NCI-H1092 (cell line): ENCODE measurements around the gene KRT79.

ENCODE experiments used
- DNase-seq: peaks from one replicate; lab custom pipeline; 2025; lab: John Stamatoyannopoulos, UW

Gene KRT79

GRCh38 chr12:52791271-52792184, 42.6 kb downstream of the KRT79 start:
- no peak for DNase-seq

DNA sequence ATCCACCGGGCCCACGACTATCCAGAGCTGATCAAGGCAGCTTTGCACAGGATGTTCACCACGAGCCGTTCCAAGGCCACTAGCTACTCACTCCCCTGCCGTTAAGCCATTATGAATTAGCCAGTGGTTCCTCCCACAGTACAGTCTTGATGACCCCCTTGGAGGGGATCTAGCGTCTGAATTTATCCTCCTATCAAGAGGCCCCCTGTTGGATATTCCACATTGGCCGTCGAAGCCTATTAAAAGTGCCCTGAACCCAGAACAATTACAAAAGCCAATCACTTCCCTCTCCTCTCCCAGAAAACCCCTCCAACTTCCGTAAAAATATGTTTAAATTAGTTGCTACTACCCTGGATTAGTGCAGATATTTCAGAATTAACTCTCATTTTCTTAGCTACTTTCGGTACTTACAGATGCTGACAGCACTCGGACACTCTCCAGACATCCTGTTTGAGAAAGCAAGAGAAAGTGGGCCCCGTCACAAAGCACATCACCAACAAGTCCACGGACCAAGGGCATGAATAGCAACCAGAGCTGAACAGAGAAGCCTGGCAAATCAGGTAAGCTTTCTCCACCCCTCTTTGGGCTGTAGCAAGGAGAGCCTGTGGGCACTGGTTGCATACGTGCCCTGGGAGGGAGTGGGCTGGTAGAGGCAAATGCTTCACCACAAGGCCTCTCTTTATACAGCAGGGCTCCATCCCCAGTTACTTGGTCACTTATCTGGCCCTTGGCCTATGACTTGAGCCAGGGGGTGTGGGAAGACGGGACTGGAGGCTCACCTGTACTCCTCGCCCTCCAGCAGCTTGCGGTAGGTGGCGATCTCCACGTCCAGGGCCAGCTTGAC, 43.5 kb downstream of the KRT79 start:
- DNase-seq: no peak

- no peak for DNase-seq
Observed at GRCh38 chr12:52789637-52790426, 44.3 kb downstream of the KRT79 start.

GRCh38 chr12:52788876-52789636, 45.1 kb downstream of the KRT79 start:
- no peak for DNase-seq

- no peak for DNase-seq
Observed at GRCh38 chr12:52788192-52788875, 45.8 kb downstream of the KRT79 start.

- DNase-seq: no peak
Observed at GRCh38 chr12:52787324-52788191, 46.6 kb downstream of the KRT79 start.

DNA sequence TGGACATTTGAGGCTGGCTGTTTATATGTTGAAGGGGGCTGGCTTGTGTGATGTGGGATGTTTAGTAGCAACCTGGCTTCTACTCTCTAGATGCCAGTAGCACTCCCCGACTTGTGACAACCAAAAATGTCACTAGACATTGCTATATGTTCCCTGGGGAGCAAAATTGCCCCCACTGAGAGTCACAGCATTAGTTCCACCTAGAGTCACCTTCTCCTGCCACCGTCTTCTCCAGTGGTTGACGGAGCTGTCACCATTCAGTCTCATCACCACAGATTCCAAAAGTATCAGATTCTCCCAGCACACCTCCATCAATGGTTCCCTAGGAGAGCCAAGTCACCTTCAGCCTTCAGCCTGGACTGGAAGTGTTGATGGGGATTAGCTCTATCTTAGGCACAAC, 49.2 kb downstream of the KRT79 start:
- no peak for DNase-seq

- DNase-seq: no peak
Observed at GRCh38 chr12:52783563-52784316, 50.4 kb downstream of the KRT79 start.

GRCh38 chr12:52782502-52782901, 51.6 kb downstream of the KRT79 start:
- no peak for DNase-seq

DNA sequence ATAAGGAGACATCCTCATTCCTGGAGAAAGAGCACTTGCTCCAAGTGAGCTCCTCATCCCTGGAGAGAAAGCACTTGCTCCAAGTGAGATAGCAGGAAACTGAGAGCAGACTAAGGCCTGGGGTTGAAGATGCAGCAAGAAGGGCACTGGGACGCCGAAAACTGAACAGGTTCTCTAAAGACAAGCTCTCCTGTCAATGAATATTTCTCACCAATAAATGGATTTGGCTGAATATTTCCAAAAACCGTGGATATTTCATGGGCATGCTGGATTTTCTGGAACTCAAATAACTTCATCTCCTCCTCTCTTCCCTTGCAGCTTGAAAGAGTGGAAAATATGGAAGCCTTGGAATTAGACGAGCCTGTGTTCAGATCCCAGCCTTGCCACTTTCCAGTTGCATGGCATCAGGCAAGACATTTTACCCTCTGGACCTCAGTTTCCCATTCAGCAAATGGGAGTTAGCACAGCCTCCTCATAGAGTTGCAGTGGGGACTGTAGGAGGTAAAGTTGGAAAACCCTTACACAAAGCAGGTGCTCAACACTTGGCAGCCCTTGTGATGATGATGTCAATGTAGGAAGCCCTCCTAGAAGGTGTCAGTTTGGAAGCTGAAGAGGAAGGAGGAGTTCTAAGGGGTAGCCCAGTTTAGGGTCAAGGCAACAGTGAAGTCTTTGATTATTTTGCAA, 52.6 kb downstream of the KRT79 start:
- no peak for DNase-seq

GRCh38 chr12:52779914-52780313, 54.2 kb downstream of the KRT79 start:
- DNase-seq: no peak

DNA sequence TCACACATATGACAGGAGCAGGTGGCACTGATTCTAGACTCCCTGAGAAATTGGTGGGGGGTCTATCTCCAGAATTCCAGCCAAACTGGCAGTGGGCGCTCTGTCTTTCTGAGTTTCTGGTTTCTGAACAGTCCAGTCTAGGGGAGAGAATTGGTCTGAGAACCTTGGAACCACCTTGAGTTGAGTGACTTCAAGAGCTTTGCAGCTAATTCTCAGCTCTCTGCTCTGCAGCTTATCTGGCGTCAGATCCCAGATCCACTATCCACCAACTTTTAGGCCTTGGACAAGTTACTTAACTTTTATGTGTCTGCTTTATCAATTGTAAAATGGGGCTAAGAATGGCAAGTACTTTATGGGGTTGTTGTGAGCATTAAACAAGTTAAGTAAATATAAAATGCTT, 55.3 kb downstream of the KRT79 start:
- no peak for DNase-seq

- no peak for DNase-seq
Observed at GRCh38 chr12:52777566-52777965, 56.5 kb downstream of the KRT79 start.

GRCh38 chr12:52776913-52777395, 57.2 kb downstream of the KRT79 start, which contains the start of gene KRT76:
TSS of gene KRT76 (minus strand) at chr12:52777345. CDS start at chr12:52777291, 54 bp downstream.
- no peak for DNase-seq

GRCh38 chr12:52776435-52776834, 57.7 kb downstream of the KRT79 start:
- DNase-seq: no peak

- no peak for DNase-seq
Observed at GRCh38 chr12:52774629-52775250, 59.4 kb downstream of the KRT79 start.

DNA sequence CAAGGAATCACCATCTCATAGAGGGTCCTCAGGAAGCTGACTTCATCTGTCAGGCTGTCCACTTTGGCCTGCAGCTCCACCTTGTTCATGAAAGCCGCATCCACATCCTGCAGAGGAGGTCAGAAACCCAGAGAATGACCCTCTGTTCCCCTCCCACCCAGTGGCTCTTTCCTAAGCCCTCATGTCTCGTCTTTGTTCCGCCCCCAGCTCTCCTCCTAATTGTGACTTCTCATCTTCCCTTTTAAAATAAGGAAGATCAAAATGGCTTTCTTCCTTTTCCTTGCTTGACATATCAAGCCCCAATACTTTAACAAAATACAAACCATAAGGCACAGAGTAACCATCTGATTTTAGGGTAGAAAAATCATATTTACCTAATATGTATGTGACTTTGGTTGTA, 61.3 kb downstream of the KRT79 start:
- DNase-seq: no peak

- DNase-seq: no peak
Observed at GRCh38 chr12:52772188-52772587, 61.9 kb downstream of the KRT79 start.
